Gastroesophageal sphincter (tissue), 4 donors: ENCODE measurements around the gene MGLL. TPM values are rescaled to one million over a fixed set of nuclear protein-coding genes. Genes with fewer than 3 reads are reported as not detected.

ENCODE experiments used
- ATAC-seq: fragments of 150-250 bp; one replicate; pipeline ENCODE4 v1.9.1; 2016; ENCODE audit warnings: mild to moderate bottlenecking, moderate library complexity
- H3K27ac ChIP-seq, 4 donors: fragments of 200-600 bp; sonication (generic) in 3 of 4; 1 replicate in 3 of 4; 2 replicates in 1 of 4; pipeline ENCODE4 v1.5.1; 2016 to 2019
- H3K27me3 ChIP-seq: fragments of 200-600 bp; sonication (generic); one replicate; pipeline ENCODE4 v1.5.1; 2019
- H3K36me3 ChIP-seq, 2 donors: fragments of 200-600 bp; sonication (generic); one replicate each; pipeline ENCODE4 v1.5.1; 2019; ENCODE audit warnings: control low read depth in 1 of 2
- H3K4me1 ChIP-seq, 3 donors: fragments of 200-600 bp; sonication (generic); 1 replicate in 2 of 3; 2 replicates in 1 of 3; pipeline ENCODE4 v1.5.1; 2016 to 2019; ENCODE audit warnings: control low read depth in 2 of 3
- H3K4me3 ChIP-seq, 2 donors: fragments of 200-600 bp; sonication (generic); one replicate each; pipeline ENCODE4 v1.5.1; 2019; ENCODE audit warnings: mild to moderate bottlenecking in 1 of 2, moderate library complexity in 1 of 2
- H3K9me3 ChIP-seq, 3 donors: fragments of 200-600 bp; sonication (generic); one replicate each; pipeline ENCODE4 v1.5.1; 2017 to 2019; ENCODE audit warnings: control low read depth in 2 of 3
- EP300 ChIP-seq: sonication (generic); formaldehyde crosslinking; IDR thresholded peaks from one replicate; pipeline ENCODE4 v1.6.1; 2017; ENCODE audit warnings: antibody characterized with exemption, mild to moderate bottlenecking
- POLR2A ChIP-seq, 2 donors: fragments of 450-650 bp; IDR thresholded peaks; one replicate each; pipeline ENCODE4 v1.6.1; 2017; ENCODE audit warnings: antibody characterized with exemption in 2 of 2, mild to moderate bottlenecking in 2 of 2, moderate library complexity in 1 of 2
- POLR2AphosphoS5 ChIP-seq: sonication (generic); formaldehyde crosslinking; IDR thresholded peaks from one replicate; pipeline ENCODE4 v1.6.1; 2017; ENCODE audit warnings: antibody characterized with exemption
- WGBS, 2 donors: methylation state at CpG; one replicate each; pipeline ENCODE4 v1.1.5; 2018; ENCODE audit warnings: low coverage in 1 of 2; 5-methylcytosine and 5-hydroxymethylcytosine counted together
- total RNA-seq, 4 donors: library from RNA; depleted of rRNA; stranded (reverse); fragments of >200 nt; gene quantifications; one replicate each; pipeline ENCODE4 v1.1.0, GENCODE V29; 2016
- TF ChIP-seq, protein P1 (sequence below), 4 experiments: fragments of 200-600 bp in 2 of 4; fragments of 450-650 bp in 2 of 4; sonication (generic) in 1 of 4; IDR thresholded peaks; one replicate each; pipeline ENCODE4 v1.5.1; 2017 to 2019; ENCODE audit warnings: antibody characterized with exemption in 4 of 4, mild to moderate bottlenecking in 2 of 4, moderate library complexity in 2 of 4

MGLL gene
- total RNA-seq, 4 donors from 2014 or later = 39.2 to 171 (median 55.8) TPM

DNA sequence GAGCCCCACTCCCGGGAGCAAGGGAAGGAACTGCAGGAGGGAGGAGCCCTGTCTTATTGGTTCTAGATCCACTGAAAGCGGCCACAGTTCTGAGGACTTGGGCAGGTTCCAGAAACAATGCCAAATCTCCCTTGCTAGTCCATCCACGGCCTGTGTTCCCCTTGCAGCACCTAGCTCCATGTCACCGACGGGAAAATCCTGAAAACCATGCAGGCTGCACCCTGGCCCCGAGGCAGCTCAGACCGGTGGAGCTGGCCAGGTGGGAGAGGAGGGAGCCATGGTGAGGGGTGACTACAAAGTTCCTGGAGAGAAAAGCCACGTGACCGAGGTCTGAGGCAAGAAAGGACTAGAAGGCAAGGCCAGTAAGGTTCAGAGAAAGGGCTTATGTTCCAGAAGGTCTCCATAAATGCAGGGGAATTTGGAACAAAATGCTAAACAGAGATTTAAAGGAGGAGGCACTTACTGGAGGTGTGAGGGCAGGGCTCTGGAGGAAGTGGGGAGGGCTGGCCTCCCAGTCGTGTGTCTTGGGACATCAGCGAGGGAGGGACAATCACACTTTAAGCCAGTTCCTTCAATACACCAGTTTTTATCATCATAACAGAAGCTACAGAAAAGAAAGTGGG lies 5.4 kb downstream of the MGLL start:
- ATAC-seq = peak; percentile 2
- Histone ChIP-seq H3K27ac (peak overlapping the region in 3 of 4 donors; percentile 68 to 94 (median 89)), H3K9me3 (no peaks in the 10 kb centered on the region), H3K27me3 (no peaks in the 10 kb centered on the region), H3K4me3 (no peak overlapping the region), H3K36me3 (peaks cover 0 to 43% of the 10 kb centered on the region in 2 donors), H3K4me1 (peaks cover 3 to 88% (median 19%) of the 10 kb centered on the region in 3 donors)
- WGBS, 2 donors = 50 to 72% methylated on average over 2 to 9 of the region's 11 CpGs
- TF ChIP-seq, protein P1, sequence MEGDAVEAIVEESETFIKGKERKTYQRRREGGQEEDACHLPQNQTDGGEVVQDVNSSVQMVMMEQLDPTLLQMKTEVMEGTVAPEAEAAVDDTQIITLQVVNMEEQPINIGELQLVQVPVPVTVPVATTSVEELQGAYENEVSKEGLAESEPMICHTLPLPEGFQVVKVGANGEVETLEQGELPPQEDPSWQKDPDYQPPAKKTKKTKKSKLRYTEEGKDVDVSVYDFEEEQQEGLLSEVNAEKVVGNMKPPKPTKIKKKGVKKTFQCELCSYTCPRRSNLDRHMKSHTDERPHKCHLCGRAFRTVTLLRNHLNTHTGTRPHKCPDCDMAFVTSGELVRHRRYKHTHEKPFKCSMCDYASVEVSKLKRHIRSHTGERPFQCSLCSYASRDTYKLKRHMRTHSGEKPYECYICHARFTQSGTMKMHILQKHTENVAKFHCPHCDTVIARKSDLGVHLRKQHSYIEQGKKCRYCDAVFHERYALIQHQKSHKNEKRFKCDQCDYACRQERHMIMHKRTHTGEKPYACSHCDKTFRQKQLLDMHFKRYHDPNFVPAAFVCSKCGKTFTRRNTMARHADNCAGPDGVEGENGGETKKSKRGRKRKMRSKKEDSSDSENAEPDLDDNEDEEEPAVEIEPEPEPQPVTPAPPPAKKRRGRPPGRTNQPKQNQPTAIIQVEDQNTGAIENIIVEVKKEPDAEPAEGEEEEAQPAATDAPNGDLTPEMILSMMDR (IDR thresholded peaks at IDR 0.05) = no peak
- TF ChIP-seq POLR2A (IDR thresholded peaks at IDR 0.05) (no peak), EP300 (no peak), POLR2AphosphoS5 (no peak)

DNA sequence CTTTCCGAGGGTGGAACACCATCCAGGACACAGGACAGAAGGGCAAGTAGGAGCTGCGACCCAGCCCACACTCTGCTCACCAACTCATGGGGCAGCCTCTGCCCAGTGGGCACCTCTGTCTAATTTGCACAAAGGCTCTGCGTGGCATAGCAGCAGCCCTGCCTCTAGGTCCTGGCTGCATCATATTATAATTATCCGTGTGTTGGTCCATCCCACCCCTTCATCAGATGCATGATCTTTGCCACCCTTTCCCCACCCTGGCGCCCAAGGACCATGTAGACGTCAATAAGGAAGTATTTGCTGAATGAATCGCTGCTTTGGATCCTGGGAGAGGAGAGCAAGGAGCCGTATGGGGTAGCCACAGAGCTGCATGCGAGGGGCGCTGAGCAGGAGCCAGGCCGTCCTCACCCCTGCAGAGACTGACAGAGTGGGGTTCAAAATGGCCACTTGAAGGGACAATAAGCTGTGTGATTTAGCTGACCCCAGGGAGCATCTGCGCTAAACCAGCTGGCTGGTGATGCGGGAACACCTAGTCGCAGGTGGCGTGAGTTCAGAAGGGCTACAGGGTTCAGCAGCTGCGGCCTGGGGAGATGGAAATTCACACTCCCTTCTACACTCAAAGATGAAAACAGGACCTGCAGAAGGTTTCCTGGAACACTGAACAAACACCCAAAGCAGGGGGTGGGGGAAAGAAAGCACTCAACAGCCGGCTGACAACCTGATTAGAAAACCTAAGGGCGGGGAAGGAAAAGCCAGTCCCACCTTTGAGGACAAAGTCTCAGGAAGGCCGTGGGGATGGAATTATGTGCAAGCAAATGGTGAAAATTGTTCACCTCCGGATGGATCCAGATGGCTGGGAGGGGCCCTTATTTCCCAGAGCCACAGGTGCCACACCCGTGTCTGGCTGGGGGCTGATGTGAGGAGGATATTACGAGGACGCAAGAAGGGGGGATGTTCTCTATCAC lies 6.4 kb downstream of the MGLL start:
- no peak for ATAC-seq
- no peak for TF ChIP-seq POLR2A (IDR thresholded peaks at IDR 0.05)
- TF ChIP-seq POLR2AphosphoS5 = no peak
- no peak for TF ChIP-seq EP300
- TF ChIP-seq, protein P1 (IDR thresholded peaks at IDR 0.05) = no peak
- no peak overlapping the region for H3K4me3 ChIP-seq
- H3K27me3 ChIP-seq = no peaks in the 10 kb centered on the region
- H3K4me1 ChIP-seq = peaks cover 0 to 78% (median 13%) of the 10 kb centered on the region in 3 donors
- H3K36me3 ChIP-seq = peaks cover 0 to 52% of the 10 kb centered on the region in 2 donors
- H3K27ac ChIP-seq = peak overlapping the region in 3 of 4 donors; percentile 68 to 94 (median 89)
- WGBS, 2 donors = 67 to 88% methylated on average over 4 to 7 of the region's 23 CpGs
- H3K9me3 ChIP-seq = no peaks in the 10 kb centered on the region

DNA sequence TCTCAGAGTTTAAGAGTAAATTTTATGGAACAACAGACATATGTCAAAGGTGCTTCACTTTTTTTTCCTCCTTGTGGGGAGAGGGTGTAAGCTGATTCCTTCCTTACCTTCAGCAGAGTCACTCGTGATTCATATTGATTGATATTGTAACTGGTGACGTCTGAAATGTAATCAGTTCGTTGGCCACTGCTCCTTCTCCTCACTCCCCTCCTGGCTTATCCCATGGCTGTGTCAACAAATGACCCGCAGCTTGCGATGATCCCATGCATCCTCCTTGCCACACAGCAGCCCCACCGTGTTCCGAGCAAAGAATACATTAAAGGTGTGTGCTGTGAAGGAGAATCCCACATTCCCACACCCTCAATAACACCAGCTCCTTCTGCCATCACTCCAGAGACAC lies 7.3 kb downstream of the MGLL start:
- 57 to 77% methylated on average over 3 to 7 of the region's 7 CpGs for WGBS, 2 donors
- TF ChIP-seq EP300 = no peak
- TF ChIP-seq, protein P1 (IDR thresholded peaks at IDR 0.05) = no peak
- H3K27me3 ChIP-seq = no peaks in the 10 kb centered on the region
- no peak overlapping the region for H3K4me3 ChIP-seq
- H3K27ac ChIP-seq = peak overlapping the region in 2 of 4 donors; percentile 13 to 94
- H3K36me3 ChIP-seq = peaks cover 0 to 61% of the 10 kb centered on the region in 2 donors
- no peak for ATAC-seq
- H3K9me3 ChIP-seq = no peaks in the 10 kb centered on the region
- H3K4me1 ChIP-seq = peaks cover 0 to 77% (median 12%) of the 10 kb centered on the region in 3 donors

DNA sequence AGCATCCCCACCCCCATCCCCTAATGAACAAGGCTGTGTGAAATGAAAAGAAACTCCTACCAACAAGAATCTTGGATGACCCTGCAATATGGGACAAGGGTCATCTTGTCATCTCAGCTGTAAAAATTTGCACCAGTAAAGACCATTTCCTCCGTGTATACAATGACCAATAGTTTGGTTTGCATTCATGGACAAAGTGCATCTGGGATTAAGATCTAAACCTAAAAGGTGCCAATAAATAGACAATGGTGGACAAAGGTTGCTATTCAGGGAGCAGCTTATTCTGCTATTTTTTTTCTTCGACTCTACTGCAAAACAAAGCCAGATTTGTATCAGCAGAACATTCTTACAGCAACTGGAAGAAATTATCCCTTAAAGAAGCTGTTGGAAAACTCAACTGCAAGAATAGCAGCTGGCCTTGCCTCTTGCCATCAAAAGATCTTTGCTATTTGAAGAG lies 8.0 kb downstream of the MGLL start:
- Histone ChIP-seq H3K4me3 (no peak overlapping the region), H3K4me1 (peaks cover 0 to 76% (median 8%) of the 10 kb centered on the region in 3 donors), H3K27ac (peak overlapping the region in 2 of 4 donors; percentile 13 to 28), H3K36me3 (peaks cover 0 to 66% of the 10 kb centered on the region in 2 donors), H3K9me3 (no peaks in the 10 kb centered on the region), H3K27me3 (no peaks in the 10 kb centered on the region)
- no peak for ATAC-seq
- 38 to 44% methylated on average over 2 of the region's 2 CpGs for WGBS, 2 donors
- TF ChIP-seq, protein P1 (IDR thresholded peaks at IDR 0.05) = no peak
- TF ChIP-seq POLR2AphosphoS5 (no peak), EP300 (no peak), POLR2A (IDR thresholded peaks at IDR 0.05) (no peak)
